Islet of Langerhans (tissue), 1 donor: ENCODE measurements around the gene FHOD3.
"Not testable (repeated sequence)": the region's sequence is repeated elsewhere in the genome, so short reads cannot be mapped to it uniquely, and the experiment has no call there.

ENCODE experiments used
- FAIRE-seq: peaks from one replicate; lab custom pipeline; 2011; peaks lifted over from hg19 to GRCh38; lab: Jason Lieb, UNC

FHOD3 gene

GRCh38 chr18:36711813-36712444 is 414.4 kb downstream of the FHOD3 start:
- no peak for FAIRE-seq

- no peak for FAIRE-seq
These were observed 417.0 kb downstream of the FHOD3 start for GRCh38 chr18:36714476-36714875.

- FAIRE-seq: no peak
These were observed 420.1 kb downstream of the FHOD3 start for GRCh38 chr18:36717422-36718110.

- FAIRE-seq: no peak
These were observed 421.3 kb downstream of the FHOD3 start for GRCh38 chr18:36718705-36719328.

- no peak for FAIRE-seq
These were observed 422.1 kb downstream of the FHOD3 start for GRCh38 chr18:36719630-36720029.

- FAIRE-seq: not testable (repeated sequence)
These were observed 423.8 kb downstream of the FHOD3 start for GRCh38 chr18:36721351-36721750.

- no peak for FAIRE-seq
These were observed 426.7 kb downstream of the FHOD3 start for GRCh38 chr18:36724169-36724568.

- no peak for FAIRE-seq
These were observed 427.1 kb downstream of the FHOD3 start for GRCh38 chr18:36724591-36725001.

- FAIRE-seq: no peak
These were observed 430.8 kb downstream of the FHOD3 start for GRCh38 chr18:36728345-36728744.

- FAIRE-seq: no peak
These were observed 431.7 kb downstream of the FHOD3 start for GRCh38 chr18:36729197-36729596.

GRCh38 chr18:36732264-36732663 is 434.8 kb downstream of the FHOD3 start:
- no peak for FAIRE-seq

- FAIRE-seq: no peak
These were observed 435.6 kb downstream of the FHOD3 start for GRCh38 chr18:36733150-36733549.

- peak; percentile 70 for FAIRE-seq
These were observed 437.1 kb downstream of the FHOD3 start for GRCh38 chr18:36734596-36734995.

GRCh38 chr18:36735130-36735529 is 437.6 kb downstream of the FHOD3 start:
- no peak for FAIRE-seq

- FAIRE-seq: no peak
These were observed 438.6 kb downstream of the FHOD3 start for GRCh38 chr18:36736094-36736493.

GRCh38 chr18:36737316-36737715 is 439.8 kb downstream of the FHOD3 start:
- FAIRE-seq: no peak

- FAIRE-seq: no peak
These were observed 446.9 kb downstream of the FHOD3 start for GRCh38 chr18:36744261-36744876.

GRCh38 chr18:36745219-36745975 is 447.9 kb downstream of the FHOD3 start:
- FAIRE-seq: no peak

GRCh38 chr18:36752929-36753865 is 455.7 kb downstream of the FHOD3 start:
- no peak for FAIRE-seq

- FAIRE-seq: no peak
These were observed 458.7 kb downstream of the FHOD3 start for GRCh38 chr18:36756242-36756641.

- FAIRE-seq: peak; percentile 94
These were observed 459.6 kb downstream of the FHOD3 start for GRCh38 chr18:36757081-36757480.
